ENCODE measurements around the gene NHERF2. TPM values are rescaled to one million over a fixed set of nuclear protein-coding genes. Genes with fewer than 3 reads are reported as not detected.

Gene NHERF2
- total RNA-seq, 2 experiments from 2014 or later, result 2.8 to 3.0 TPM

GRCh38 chr16:2057438-2057837, 30.7 kb downstream of the NHERF2 start:
- POLR2A ChIA-PET, result interaction anchor here (0.7 kb wide), 1 partner anchor 589 kb away, joined by 3 read pairs; no protein-coding TSS in a partner anchor
- H3K27ac Mint-ChIP-seq, result no peak overlapping the region
- H3K27me3 Mint-ChIP-seq, result no peaks in the 10 kb centered on the region
- intact Hi-C loops (cut with micrococcal nuclease), result no loop called here
- H3K9me3 Mint-ChIP-seq, result no peaks in the 10 kb centered on the region
- no peak for ATAC-seq
- H3K4me3 Mint-ChIP-seq, result no peak overlapping the region
- DNase-seq, result no peak
- H3K4me1 Mint-ChIP-seq (ENCODE audit: low read depth), result no peaks in the 10 kb centered on the region
- CTCF ChIA-PET, result interaction anchor here (2.1 kb wide), 1 partner anchor 83 kb away, joined by 6 read pairs; no protein-coding TSS in a partner anchor
- peaks cover 6% of the 10 kb centered on the region for H3K36me3 Mint-ChIP-seq (ENCODE audit: low read depth)
- no peak for TF ChIP-seq CTCF (IDR thresholded peaks at IDR 0.05)

- no peak for ATAC-seq
- peaks cover 6% of the 10 kb centered on the region for H3K36me3 Mint-ChIP-seq (ENCODE audit: low read depth)
- no peaks in the 10 kb centered on the region for H3K27me3 Mint-ChIP-seq
- ChIA-PET POLR2A (no interaction called here), CTCF (interaction anchor here (2.1 kb wide), 1 partner anchor 82 kb away, joined by 6 read pairs; no protein-coding TSS in a partner anchor)
- no peak for TF ChIP-seq CTCF (IDR thresholded peaks at IDR 0.05)
- no peak for DNase-seq
- H3K9me3 Mint-ChIP-seq, result no peaks in the 10 kb centered on the region
- intact Hi-C loops (cut with micrococcal nuclease), result no loop called here
- no peak overlapping the region for H3K4me3 Mint-ChIP-seq
- H3K27ac Mint-ChIP-seq, result no peak overlapping the region
- H3K4me1 Mint-ChIP-seq (ENCODE audit: low read depth), result no peaks in the 10 kb centered on the region
Measured at GRCh38 chr16:2058420-2058819, 31.7 kb downstream of the NHERF2 start.

- POLR2A ChIA-PET, result interaction anchor here (0.7 kb wide), 1 partner anchor 130 kb away, joined by 3 read pairs; no protein-coding TSS in a partner anchor
- Mint-ChIP-seq H3K4me1 (ENCODE audit: low read depth) (no peaks in the 10 kb centered on the region), H3K9me3 (no peaks in the 10 kb centered on the region), H3K27me3 (no peaks in the 10 kb centered on the region), H3K27ac (no peak overlapping the region), H3K36me3 (ENCODE audit: low read depth) (peaks cover 1% of the 10 kb centered on the region), H3K4me3 (no peak overlapping the region)
- no peak for TF ChIP-seq CTCF (IDR thresholded peaks at IDR 0.05)
- DNase-seq (no peak), ATAC-seq (no peak)
- intact Hi-C loops (cut with micrococcal nuclease), result no loop called here
- CTCF ChIA-PET, result interaction anchor here (0.7 to 2.1 kb wide), 2 partner anchors 82 to 188 kb away, joined by 3 to 6 read pairs; no protein-coding TSS in a partner anchor
Measured at GRCh38 chr16:2058872-2059271, 32.2 kb downstream of the NHERF2 start.

- Mint-ChIP-seq H3K36me3 (ENCODE audit: low read depth) (peaks cover 1% of the 10 kb centered on the region), H3K4me3 (no peak overlapping the region), H3K27me3 (no peaks in the 10 kb centered on the region), H3K27ac (no peak overlapping the region), H3K9me3 (no peaks in the 10 kb centered on the region), H3K4me1 (ENCODE audit: low read depth) (no peaks in the 10 kb centered on the region)
- ChIA-PET CTCF (no interaction called here), POLR2A (interaction anchor here (0.6 kb wide), 1 partner anchor 10 kb away, joined by 3 read pairs; no protein-coding TSS in a partner anchor)
- no peak for TF ChIP-seq CTCF (IDR thresholded peaks at IDR 0.05)
- intact Hi-C loops (cut with micrococcal nuclease), result no loop called here
- DNase-seq (no peak), ATAC-seq (no peak)
Measured at GRCh38 chr16:2060346-2060745, 33.6 kb downstream of the NHERF2 start.

- ATAC-seq (no peak), DNase-seq (no peak)
- no peaks in the 10 kb centered on the region for H3K27me3 Mint-ChIP-seq
- H3K27ac Mint-ChIP-seq, result no peak overlapping the region
- H3K36me3 Mint-ChIP-seq (ENCODE audit: low read depth), result peaks cover 3% of the 10 kb centered on the region
- CTCF ChIA-PET, result no interaction called here
- no peak for TF ChIP-seq CTCF (IDR thresholded peaks at IDR 0.05)
- intact Hi-C loops (cut with micrococcal nuclease), result no loop called here
- no peak overlapping the region for H3K4me3 Mint-ChIP-seq
- no peaks in the 10 kb centered on the region for H3K9me3 Mint-ChIP-seq
- no peaks in the 10 kb centered on the region for H3K4me1 Mint-ChIP-seq (ENCODE audit: low read depth)
- POLR2A ChIA-PET, result no interaction called here
Measured at GRCh38 chr16:2061023-2061422, 34.3 kb downstream of the NHERF2 start.

Data from activated CD8-positive, alpha-beta T cell treated with anti-CD3 and anti-CD28 coated beads for 36 hours (primary cell).